ENCODE results near the gene KCNN3. TPM values are rescaled to one million over a fixed set of nuclear protein-coding genes. Genes with fewer than 3 reads are reported as not detected.

Gene KCNN3
- total RNA-seq, 1 experiment from 2014 or later, result 0.73 TPM

DNA sequence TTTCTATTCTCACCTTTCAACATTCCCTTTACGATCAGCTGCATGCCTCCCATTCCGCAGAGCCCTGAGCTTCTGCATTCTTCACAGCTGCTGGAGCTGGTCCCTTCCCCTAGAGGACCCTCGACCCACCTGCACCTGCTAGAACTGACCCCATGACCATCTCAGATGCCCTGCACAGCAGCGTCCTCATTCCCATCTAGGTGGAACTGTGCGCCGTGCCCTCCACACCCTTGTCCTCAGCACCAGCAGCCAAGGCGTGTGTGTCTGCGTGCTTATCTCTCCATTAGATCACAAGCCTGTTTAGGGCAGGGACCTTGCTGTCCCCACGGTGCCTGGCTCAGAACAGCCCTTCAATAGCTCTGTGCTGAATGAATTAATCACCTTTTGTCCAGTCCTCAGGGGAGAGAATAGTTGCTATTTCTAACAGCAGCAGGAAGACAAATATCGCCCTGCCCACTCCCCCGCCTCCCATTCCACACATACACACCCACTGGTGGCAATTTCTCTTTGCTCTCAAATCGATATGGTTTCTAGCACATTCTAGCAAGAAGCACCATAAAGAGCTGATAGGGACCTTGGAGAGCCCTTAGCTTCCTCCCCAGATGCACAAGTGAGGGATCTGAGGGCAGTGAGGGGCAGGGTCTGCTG is 61.7 kb downstream of the KCNN3 start:
- no peaks in the 10 kb centered on the region for H3K27me3 ChIP-seq (replicated peaks; ENCODE audit: insufficient read depth, low read depth, low read length, poor library complexity)
- H3K27ac ChIP-seq (ENCODE audit: low read depth, low read length, poor library complexity, severe bottlenecking), result no peak overlapping the region
- H3K4me1 ChIP-seq (ENCODE audit: insufficient read depth, low read length, poor library complexity, severe bottlenecking), result peaks cover 21% of the 10 kb centered on the region
- ChIA-PET POLR2A (ENCODE audit: low non-redundant PET) (no interaction called here), CTCF (interaction anchor here (0.6 kb wide), 1 partner anchor 48 kb away, joined by 3 read pairs; no protein-coding TSS in a partner anchor)
- TF ChIP-seq, protein P1, sequence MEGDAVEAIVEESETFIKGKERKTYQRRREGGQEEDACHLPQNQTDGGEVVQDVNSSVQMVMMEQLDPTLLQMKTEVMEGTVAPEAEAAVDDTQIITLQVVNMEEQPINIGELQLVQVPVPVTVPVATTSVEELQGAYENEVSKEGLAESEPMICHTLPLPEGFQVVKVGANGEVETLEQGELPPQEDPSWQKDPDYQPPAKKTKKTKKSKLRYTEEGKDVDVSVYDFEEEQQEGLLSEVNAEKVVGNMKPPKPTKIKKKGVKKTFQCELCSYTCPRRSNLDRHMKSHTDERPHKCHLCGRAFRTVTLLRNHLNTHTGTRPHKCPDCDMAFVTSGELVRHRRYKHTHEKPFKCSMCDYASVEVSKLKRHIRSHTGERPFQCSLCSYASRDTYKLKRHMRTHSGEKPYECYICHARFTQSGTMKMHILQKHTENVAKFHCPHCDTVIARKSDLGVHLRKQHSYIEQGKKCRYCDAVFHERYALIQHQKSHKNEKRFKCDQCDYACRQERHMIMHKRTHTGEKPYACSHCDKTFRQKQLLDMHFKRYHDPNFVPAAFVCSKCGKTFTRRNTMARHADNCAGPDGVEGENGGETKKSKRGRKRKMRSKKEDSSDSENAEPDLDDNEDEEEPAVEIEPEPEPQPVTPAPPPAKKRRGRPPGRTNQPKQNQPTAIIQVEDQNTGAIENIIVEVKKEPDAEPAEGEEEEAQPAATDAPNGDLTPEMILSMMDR (conservative IDR thresholded peaks at IDR 0.05; ENCODE audit: low read depth, low read length), result no peak
- TF ChIP-seq EZH2 (IDR thresholded peaks at IDR 0.05; ENCODE audit: borderline replicate concordance, low read depth, low read length, poor library complexity, severe bottlenecking), result no peak
- intact Hi-C loops (cut with micrococcal nuclease; ENCODE audit: unreplicated experiment), result no loop called here
- no peak for DNase-seq (ENCODE audit: low spot score)
- no peak overlapping the region for H3K4me3 ChIP-seq (ENCODE audit: low read depth, low read length, poor library complexity, severe bottlenecking)
- no peaks in the 10 kb centered on the region for H3K36me3 ChIP-seq (ENCODE audit: insufficient read depth, low read length, poor library complexity, severe bottlenecking)
- H3K9me3 ChIP-seq (ENCODE audit: low read depth, low read length, poor library complexity, severe bottlenecking), result no peaks in the 10 kb centered on the region
- BruUV-seq (replicated peaks), result no TSS peak

DNA sequence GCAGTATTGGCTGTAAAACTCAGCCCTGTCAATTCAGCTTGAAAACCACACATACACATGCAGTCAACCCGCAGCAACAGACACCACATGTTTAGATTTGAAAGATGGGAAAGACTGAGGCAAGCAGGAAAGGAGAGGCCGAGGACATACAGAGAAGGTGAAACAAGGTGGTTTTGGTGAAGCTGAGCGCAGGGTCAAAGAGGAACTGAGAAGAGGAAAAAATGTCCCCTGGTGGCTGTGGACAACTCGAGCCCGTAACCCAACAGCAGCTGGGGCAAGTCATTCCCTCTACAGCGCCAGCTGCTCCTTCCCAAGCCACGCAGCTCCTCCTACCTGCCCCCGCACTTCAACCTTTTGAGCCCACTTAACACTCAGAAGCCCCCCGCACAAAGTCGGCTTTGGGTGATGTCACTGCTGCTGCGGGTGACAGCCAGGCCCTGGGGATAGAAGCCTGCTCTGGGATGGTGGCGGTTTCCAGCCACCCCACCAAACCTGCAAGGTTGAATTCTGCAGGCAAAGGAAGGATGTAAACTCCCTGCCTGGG is 63.0 kb downstream of the KCNN3 start:
- Histone ChIP-seq H3K36me3 (ENCODE audit: insufficient read depth, low read length, poor library complexity, severe bottlenecking) (no peaks in the 10 kb centered on the region), H3K27me3 (replicated peaks; ENCODE audit: insufficient read depth, low read depth, low read length, poor library complexity) (no peaks in the 10 kb centered on the region), H3K27ac (ENCODE audit: low read depth, low read length, poor library complexity, severe bottlenecking) (no peak overlapping the region), H3K9me3 (ENCODE audit: low read depth, low read length, poor library complexity, severe bottlenecking) (no peaks in the 10 kb centered on the region), H3K4me3 (ENCODE audit: low read depth, low read length, poor library complexity, severe bottlenecking) (no peak overlapping the region), H3K4me1 (ENCODE audit: insufficient read depth, low read length, poor library complexity, severe bottlenecking) (peaks cover 18% of the 10 kb centered on the region)
- intact Hi-C loops (cut with micrococcal nuclease; ENCODE audit: unreplicated experiment), result no loop called here
- TF ChIP-seq, protein P1 (conservative IDR thresholded peaks at IDR 0.05; ENCODE audit: low read depth, low read length), result no peak
- no peak for TF ChIP-seq EZH2 (IDR thresholded peaks at IDR 0.05; ENCODE audit: borderline replicate concordance, low read depth, low read length, poor library complexity, severe bottlenecking)
- CTCF ChIA-PET, result no interaction called here
- POLR2A ChIA-PET (ENCODE audit: low non-redundant PET), result no interaction called here
- BruUV-seq (replicated peaks), result no TSS peak
- DNase-seq (ENCODE audit: low spot score), result no peak

DNA sequence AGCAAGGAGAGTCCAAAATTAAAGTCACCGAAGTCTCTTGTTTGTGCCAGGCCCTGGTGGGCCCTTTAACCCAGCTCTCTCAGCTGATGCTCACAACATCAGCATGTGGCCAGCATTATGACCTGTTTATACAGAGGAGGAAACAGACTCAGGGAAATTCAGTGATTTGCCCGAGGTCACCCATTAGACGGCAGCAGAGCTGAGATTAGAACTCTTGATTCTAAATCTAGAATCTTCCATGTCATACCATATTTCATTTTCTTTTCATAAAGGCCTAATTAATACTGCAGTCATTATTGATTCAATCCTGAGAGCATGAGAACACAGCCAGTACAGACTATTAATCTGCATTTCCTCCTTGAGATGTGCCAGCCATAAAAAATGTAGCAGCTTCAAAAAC is 63.7 kb downstream of the KCNN3 start:
- no peak for DNase-seq (ENCODE audit: low spot score)
- TF ChIP-seq, protein P1 (conservative IDR thresholded peaks at IDR 0.05; ENCODE audit: low read depth, low read length), result no peak
- no peak for TF ChIP-seq EZH2 (IDR thresholded peaks at IDR 0.05; ENCODE audit: borderline replicate concordance, low read depth, low read length, poor library complexity, severe bottlenecking)
- no peaks in the 10 kb centered on the region for H3K36me3 ChIP-seq (ENCODE audit: insufficient read depth, low read length, poor library complexity, severe bottlenecking)
- no peak overlapping the region for H3K27ac ChIP-seq (ENCODE audit: low read depth, low read length, poor library complexity, severe bottlenecking)
- BruUV-seq (replicated peaks), result no TSS peak
- ChIA-PET POLR2A (ENCODE audit: low non-redundant PET) (no interaction called here), CTCF (no interaction called here)
- H3K27me3 ChIP-seq (replicated peaks; ENCODE audit: insufficient read depth, low read depth, low read length, poor library complexity), result no peaks in the 10 kb centered on the region
- no peaks in the 10 kb centered on the region for H3K9me3 ChIP-seq (ENCODE audit: low read depth, low read length, poor library complexity, severe bottlenecking)
- peaks cover 18% of the 10 kb centered on the region for H3K4me1 ChIP-seq (ENCODE audit: insufficient read depth, low read length, poor library complexity, severe bottlenecking)
- intact Hi-C loops (cut with micrococcal nuclease; ENCODE audit: unreplicated experiment), result no loop called here
- H3K4me3 ChIP-seq (ENCODE audit: low read depth, low read length, poor library complexity, severe bottlenecking), result no peak overlapping the region
